Osteoblast (primary cell): Measurements from ENCODE around the gene ACOT11. TPM values are rescaled to one million over a fixed set of nuclear protein-coding genes. Genes with fewer than 3 reads are reported as not detected.
A peak's percentile ranks its signal among the peaks of the same experiment; 100 is the strongest.

Experiments
- DNase-seq: peaks from one replicate; pipeline ENCODE4 v3.0.0; 2011; ENCODE audit warnings: low spot score, mixed read lengths; ENCODE audit not compliant: insufficient read length; ENCODE audit errors: missing footprints
- H2AFZ ChIP-seq: 2 replicates; pipeline ENCODE4 v1.6.0; 2011; ENCODE audit warnings: mild to moderate bottlenecking, low read length
- H3K27ac ChIP-seq: 2 replicates; pipeline ENCODE4 v1.5.1; 2011; ENCODE audit warnings: mild to moderate bottlenecking, low read depth, low read length, moderate library complexity
- H3K27me3 ChIP-seq: 2 replicates; pipeline ENCODE4 v1.6.0; 2012; ENCODE audit warnings: mild to moderate bottlenecking, control low read depth, inconsistent platforms, low read length, moderate library complexity; ENCODE audit not compliant: insufficient read depth
- H3K36me3 ChIP-seq: 2 replicates; pipeline ENCODE4 v1.5.1; 2011; ENCODE audit warnings: mild to moderate bottlenecking, low read length, control low read depth, moderate library complexity; ENCODE audit not compliant: insufficient read depth
- H3K4me1 ChIP-seq: 2 replicates; pipeline ENCODE4 v1.5.1; 2011; ENCODE audit warnings: mild to moderate bottlenecking, low read length, control low read depth, moderate library complexity; ENCODE audit not compliant: insufficient read depth
- H3K4me2 ChIP-seq: 2 replicates; pipeline ENCODE4 v1.6.0; 2011; ENCODE audit warnings: mild to moderate bottlenecking, low read length; ENCODE audit not compliant: insufficient read depth
- H3K4me3 ChIP-seq: fragments of 200-600 bp; sonication (generic); 3 replicates; pipeline ENCODE4 v1.5.1; 2012; ENCODE audit warnings: mild to moderate bottlenecking, low read length, inconsistent platforms; ENCODE audit not compliant: insufficient read depth
- H3K79me2 ChIP-seq: 2 replicates; pipeline ENCODE4 v1.6.0; 2012; ENCODE audit warnings: mild to moderate bottlenecking, low read length, control low read depth, inconsistent platforms; ENCODE audit not compliant: insufficient read depth
- H3K9me3 ChIP-seq: 2 replicates; pipeline ENCODE4 v1.5.1; 2011; ENCODE audit warnings: low read depth, low read length, control low read depth
- H4K20me1 ChIP-seq: 2 replicates; pipeline ENCODE4 v1.6.0; 2012; ENCODE audit warnings: mild to moderate bottlenecking, low read length, control low read depth; ENCODE audit not compliant: insufficient read depth
- total RNA-seq: library from RNA; depleted of rRNA; stranded (reverse); fragments of >200 nt; gene quantifications from 2 replicates; pipeline ENCODE4 v1.2.3, GENCODE V29; 2012
- TF ChIP-seq, protein P1 (sequence below): IDR thresholded peaks from 2 replicates; pipeline ENCODE4 v1.5.1; 2011; ENCODE audit warnings: mild to moderate bottlenecking, low read depth, low read length, moderate library complexity; ENCODE audit errors: extremely low read depth

Gene ACOT11
- total RNA-seq, 1 donor, result 2.9 TPM

DNA sequence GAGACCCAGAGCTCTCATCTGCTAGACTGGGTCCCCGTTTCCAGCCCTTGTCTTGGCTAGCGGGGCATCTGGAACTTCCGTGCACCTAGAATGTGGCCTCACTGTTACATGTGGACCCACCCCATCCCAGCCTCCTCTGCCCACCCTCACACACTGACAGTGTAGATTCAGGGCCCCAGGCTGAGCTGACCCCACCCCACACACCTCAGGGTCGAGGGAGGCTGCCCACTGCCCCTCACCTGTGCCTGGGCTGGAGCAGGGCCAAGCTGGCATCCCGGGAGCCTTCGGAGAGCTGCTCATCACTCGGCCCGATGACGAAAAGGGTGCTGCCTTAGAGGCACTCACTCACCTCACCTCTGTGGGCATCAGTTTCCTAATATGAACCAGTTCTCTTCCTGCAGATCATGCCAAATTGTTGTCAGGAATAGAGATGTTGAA, 11.1 kb downstream of the ACOT11 start:
- Histone ChIP-seq H3K79me2 (no peaks in the 10 kb centered on the region), H3K36me3 (no peaks in the 10 kb centered on the region), H3K27ac (no peak overlapping the region), H2AFZ (no peak overlapping the region), H3K4me3 (no peak overlapping the region), H3K27me3 (no peaks in the 10 kb centered on the region), H4K20me1 (no peaks in the 10 kb centered on the region), H3K4me1 (no peaks in the 10 kb centered on the region), H3K9me3 (no peaks in the 10 kb centered on the region), H3K4me2 (no peak overlapping the region)
- peak; percentile 34 for DNase-seq
- TF ChIP-seq, protein P1, sequence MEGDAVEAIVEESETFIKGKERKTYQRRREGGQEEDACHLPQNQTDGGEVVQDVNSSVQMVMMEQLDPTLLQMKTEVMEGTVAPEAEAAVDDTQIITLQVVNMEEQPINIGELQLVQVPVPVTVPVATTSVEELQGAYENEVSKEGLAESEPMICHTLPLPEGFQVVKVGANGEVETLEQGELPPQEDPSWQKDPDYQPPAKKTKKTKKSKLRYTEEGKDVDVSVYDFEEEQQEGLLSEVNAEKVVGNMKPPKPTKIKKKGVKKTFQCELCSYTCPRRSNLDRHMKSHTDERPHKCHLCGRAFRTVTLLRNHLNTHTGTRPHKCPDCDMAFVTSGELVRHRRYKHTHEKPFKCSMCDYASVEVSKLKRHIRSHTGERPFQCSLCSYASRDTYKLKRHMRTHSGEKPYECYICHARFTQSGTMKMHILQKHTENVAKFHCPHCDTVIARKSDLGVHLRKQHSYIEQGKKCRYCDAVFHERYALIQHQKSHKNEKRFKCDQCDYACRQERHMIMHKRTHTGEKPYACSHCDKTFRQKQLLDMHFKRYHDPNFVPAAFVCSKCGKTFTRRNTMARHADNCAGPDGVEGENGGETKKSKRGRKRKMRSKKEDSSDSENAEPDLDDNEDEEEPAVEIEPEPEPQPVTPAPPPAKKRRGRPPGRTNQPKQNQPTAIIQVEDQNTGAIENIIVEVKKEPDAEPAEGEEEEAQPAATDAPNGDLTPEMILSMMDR, result no peak

DNA sequence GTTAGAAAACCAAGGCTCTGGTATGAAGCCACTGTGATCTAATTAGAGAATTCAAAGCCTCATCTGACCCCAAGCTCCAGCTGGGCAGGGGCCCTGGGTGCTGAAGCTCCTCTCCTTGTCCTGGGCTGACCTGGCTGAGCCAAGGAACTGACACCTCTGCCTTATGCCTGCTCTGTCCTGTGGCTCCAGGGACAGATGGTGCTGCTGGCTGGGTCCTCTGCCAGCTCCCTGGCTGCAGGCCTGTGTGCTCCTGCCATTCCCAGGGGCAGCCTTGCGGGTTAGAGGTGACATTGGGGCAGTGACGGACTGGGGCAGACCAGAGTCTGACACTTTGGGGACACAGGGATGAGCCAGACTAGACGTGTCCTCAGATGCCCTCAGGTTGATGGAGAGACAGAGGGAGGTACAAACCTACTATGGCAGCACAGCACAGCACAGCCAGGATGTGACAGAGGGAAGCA, 11.8 kb downstream of the ACOT11 start:
- no peak overlapping the region for H3K27ac ChIP-seq
- no peaks in the 10 kb centered on the region for H3K27me3 ChIP-seq
- H2AFZ ChIP-seq, result no peak overlapping the region
- H3K4me3 ChIP-seq, result no peak overlapping the region
- H3K79me2 ChIP-seq, result no peaks in the 10 kb centered on the region
- no peak overlapping the region for H3K4me2 ChIP-seq
- TF ChIP-seq, protein P1, result no peak
- no peaks in the 10 kb centered on the region for H3K4me1 ChIP-seq
- H3K36me3 ChIP-seq, result no peaks in the 10 kb centered on the region
- no peaks in the 10 kb centered on the region for H4K20me1 ChIP-seq
- DNase-seq, result peak; percentile 73
- no peaks in the 10 kb centered on the region for H3K9me3 ChIP-seq

DNA sequence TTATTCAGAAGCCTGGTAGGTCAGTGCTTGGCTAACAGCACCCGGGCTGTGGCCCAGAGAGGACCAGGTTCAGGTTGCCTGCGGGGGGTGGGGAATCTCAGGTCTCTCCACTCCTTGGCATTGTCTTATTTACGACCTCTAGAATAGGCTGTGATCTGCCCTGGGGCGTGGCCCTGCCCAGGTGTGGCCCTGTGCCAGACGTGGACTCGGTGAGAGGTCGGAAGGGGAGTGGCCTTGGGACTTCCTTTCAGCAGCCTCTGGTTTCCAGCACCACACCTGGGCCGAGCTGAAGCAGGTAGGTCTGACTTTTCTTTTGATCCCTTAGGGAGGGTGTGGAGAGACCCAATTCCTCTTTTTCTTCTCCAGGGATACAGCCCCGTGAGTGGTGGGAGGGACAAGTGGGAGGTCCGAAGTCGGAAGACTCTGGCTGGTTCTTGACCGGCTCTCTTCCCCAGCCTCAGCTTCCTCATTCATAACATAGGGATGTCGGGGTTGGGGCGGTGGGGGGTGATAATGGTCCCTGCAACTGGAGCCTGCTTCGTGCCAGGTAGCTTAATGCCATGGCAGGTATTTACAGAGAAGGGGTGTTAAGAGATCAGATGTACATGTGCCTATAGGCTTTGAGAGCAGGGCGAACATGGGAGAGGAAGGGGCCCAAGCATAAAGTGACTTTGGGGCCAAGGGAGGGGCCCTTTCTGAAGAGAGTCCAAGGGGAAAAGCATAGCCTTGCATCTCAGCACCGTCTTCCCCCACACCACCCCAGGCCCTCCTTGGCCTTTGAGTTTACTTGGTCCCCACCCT, 16.5 kb downstream of the ACOT11 start:
- no peaks in the 10 kb centered on the region for H3K27me3 ChIP-seq
- no peak overlapping the region for H2AFZ ChIP-seq
- no peaks in the 10 kb centered on the region for H3K36me3 ChIP-seq
- H3K4me1 ChIP-seq, result no peaks in the 10 kb centered on the region
- H3K4me2 ChIP-seq, result no peak overlapping the region
- H3K27ac ChIP-seq, result no peak overlapping the region
- no peaks in the 10 kb centered on the region for H3K79me2 ChIP-seq
- H3K4me3 ChIP-seq, result no peak overlapping the region
- H3K9me3 ChIP-seq, result no peaks in the 10 kb centered on the region
- no peaks in the 10 kb centered on the region for H4K20me1 ChIP-seq
- TF ChIP-seq, protein P1, result no peak
- DNase-seq, result peak; percentile 66

DNA sequence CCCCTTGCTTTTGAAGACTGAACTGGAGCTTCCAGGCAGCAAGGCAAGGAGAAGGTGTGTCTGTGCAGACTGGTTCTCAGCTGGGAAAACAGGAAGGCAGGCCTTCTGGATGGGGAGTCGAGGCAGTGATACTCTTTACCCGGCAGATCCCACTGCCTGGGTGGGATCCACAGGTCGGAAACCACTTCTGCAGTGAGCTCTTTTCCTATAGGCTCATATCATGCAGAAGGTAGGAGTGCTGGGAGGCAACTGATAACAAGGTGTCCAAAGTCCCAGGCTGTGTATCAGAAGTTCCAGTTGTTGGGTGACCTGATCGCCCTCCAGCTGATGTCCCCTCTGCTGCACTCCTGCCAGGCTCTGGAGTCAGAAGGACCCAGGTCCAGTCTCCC, 17.1 kb downstream of the ACOT11 start:
- H3K4me1 ChIP-seq, result no peaks in the 10 kb centered on the region
- no peaks in the 10 kb centered on the region for H3K79me2 ChIP-seq
- H3K4me3 ChIP-seq, result no peak overlapping the region
- H3K36me3 ChIP-seq, result no peaks in the 10 kb centered on the region
- H3K27me3 ChIP-seq, result no peaks in the 10 kb centered on the region
- TF ChIP-seq, protein P1, result no peak
- no peak overlapping the region for H3K27ac ChIP-seq
- H2AFZ ChIP-seq, result no peak overlapping the region
- no peaks in the 10 kb centered on the region for H3K9me3 ChIP-seq
- H3K4me2 ChIP-seq, result no peak overlapping the region
- DNase-seq, result peak; percentile 78
- H4K20me1 ChIP-seq, result no peaks in the 10 kb centered on the region
